H1 (cell line): Measurements from ENCODE around the gene CELF3. TPM values are rescaled to one million over a fixed set of nuclear protein-coding genes. Genes with fewer than 3 reads are reported as not detected.

Experiments
- GABPA ChIP-seq: IDR thresholded peaks from 2 replicates; pipeline ENCODE4 v1.6.1; 2011; ENCODE audit warnings: mild to moderate bottlenecking, low read length, moderate library complexity, borderline replicate concordance; ENCODE audit not compliant: insufficient read depth
- polyA plus RNA-seq, 7 experiments: library from polyadenylated mRNA; depleted of rRNA in 3 of 7; stranded (reverse) in 5 of 7; unstranded in 2 of 7; fragments of >200 nt in 5 of 7; fragments of 200-250 nt in 2 of 7; gene quantifications; 1 replicate in 5 of 7; 2 replicates in 1 of 7; 4 replicates in 1 of 7; pipeline versions ENCODE4 v1.2.1 to v1.2.3, GENCODE V29; 2011 to 2013; ENCODE audit warnings: missing spikeins in 2 of 7, mixed read lengths in 2 of 7
- total RNA-seq: library from RNA; stranded (reverse); fragmentation: NEBNext Ultra II Directional; extraction: Animal tissue kit (Norgen Biotek cat#: 25700); gene quantifications from 2 replicates; pipeline ENCODE4 v1.2.1, GENCODE V29; 2021

The CELF3 gene
- total and polyA plus RNA-seq, 2 of the 8 experiments (the other 6 are each of a cell fraction or from before 2014, with no cell fraction given) = 0.34 to 1.2 TPM

DNA sequence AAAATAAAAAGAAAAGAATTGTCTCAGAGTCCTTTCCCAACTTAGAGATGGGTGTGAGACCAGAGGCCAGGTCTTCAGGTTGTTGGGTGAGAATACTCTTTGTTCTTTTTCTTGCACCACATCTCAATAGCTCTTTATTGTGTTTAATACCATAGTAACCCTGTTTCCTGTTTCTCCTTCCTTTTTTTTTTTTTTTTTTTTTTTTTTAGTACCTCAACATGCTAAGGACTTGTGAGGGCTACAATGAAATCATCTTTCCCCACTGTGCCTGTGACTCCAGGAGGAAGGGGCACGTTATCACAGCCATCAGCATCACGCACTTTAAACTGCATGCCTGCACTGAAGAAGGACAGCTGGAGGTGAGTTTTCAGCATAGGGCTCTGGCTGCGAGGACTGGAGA is 24.4 kb downstream of the CELF3 start (continued):
- TF ChIP-seq GABPA = no peak
